HEK293 (cell line): ENCODE measurements around the gene GNG14.

Source experiments
- CTCF ChIA-PET: fragments of 350-600 bp; formaldehyde crosslinking; extraction: SDS; loops from one replicate; lab custom pipeline; 2021; ENCODE audit warnings: antibody characterized with exemption; lab: Yijun Ruan, JAX
- POLR2A ChIA-PET: fragments of 300-600 bp; formaldehyde crosslinking; extraction: SDS; loops from one replicate; lab custom pipeline; 2020; ENCODE audit warnings: antibody characterized with exemption, inconsistent platforms; lab: Yijun Ruan, JAX
- H3K27ac ChIP-seq: fragments of 200-500 bp; sonication (Bioruptor generic); 2 replicates; pipeline ENCODE4 v1.5.1; 2014; ENCODE audit warnings: low read depth, low read length, control low read depth, inconsistent platforms; ENCODE audit errors: extremely low read depth
- H3K36me3 ChIP-seq, 2 experiments: fragments of 200-500 bp in 1 of 2; sonication (Bioruptor generic) in 1 of 2; 1 replicate in 1 of 2; 2 replicates in 1 of 2; pipeline ENCODE4 v1.5.1; 2014 to 2017; ENCODE audit warnings: inconsistent platforms in 2 of 2, low read length in 2 of 2; ENCODE audit not compliant: control insufficient read depth in 2 of 2, insufficient read depth in 1 of 2
- H3K4me1 ChIP-seq: fragments of 200-500 bp; sonication (Bioruptor generic); 2 replicates; pipeline ENCODE4 v1.5.1; 2014; ENCODE audit warnings: mild to moderate bottlenecking, low read length, inconsistent platforms; ENCODE audit not compliant: control insufficient read depth, insufficient read depth
- H3K4me3 ChIP-seq: 2 replicates; pipeline ENCODE4 v1.5.1; 2011; ENCODE audit warnings: low read depth, mild to moderate bottlenecking, control low read depth, low read length, moderate library complexity
- H3K9me3 ChIP-seq: fragments of 200-500 bp; sonication (Bioruptor generic); 2 replicates; pipeline ENCODE4 v1.5.1; 2014; ENCODE audit warnings: low read depth, low read length, inconsistent platforms; ENCODE audit not compliant: control insufficient read depth, insufficient read depth
- AEBP2 ChIP-seq: fragments of 450-650 bp; formaldehyde crosslinking; IDR thresholded peaks from 2 replicates; pipeline ENCODE4 v1.5.1; 2016; ENCODE audit warnings: missing biosample characterization, missing genetic modification characterization, borderline replicate concordance
- EGR2 ChIP-seq: fragments of 450-650 bp; formaldehyde crosslinking; IDR thresholded peaks from 2 replicates; pipeline ENCODE4 v1.5.1; 2016; ENCODE audit warnings: low read depth, missing biosample characterization, missing genetic modification characterization
- GLI4 ChIP-seq: fragments of 450-650 bp; formaldehyde crosslinking; IDR thresholded peaks from 2 replicates; pipeline ENCODE4 v1.5.1; 2016; ENCODE audit warnings: missing biosample characterization, missing genetic modification characterization
- GLIS1 ChIP-seq: fragments of 450-650 bp; formaldehyde crosslinking; IDR thresholded peaks from 2 replicates; pipeline ENCODE4 v1.5.1; 2016; ENCODE audit warnings: missing biosample characterization, missing genetic modification characterization
- PATZ1 ChIP-seq: fragments of 450-650 bp; formaldehyde crosslinking; IDR thresholded peaks from 2 replicates; pipeline ENCODE4 v1.5.1; 2016; ENCODE audit warnings: missing biosample characterization, missing genetic modification characterization
- PBX3 ChIP-seq: sonication (generic); formaldehyde crosslinking; IDR thresholded peaks from 2 replicates; pipeline ENCODE4 v1.8.1; 2022; ENCODE audit warnings: mild to moderate bottlenecking, moderate library complexity, missing genetic modification reagents
- SP2 ChIP-seq: fragments of 450-650 bp; formaldehyde crosslinking; IDR thresholded peaks from 2 replicates; pipeline ENCODE4 v1.5.1; 2016; ENCODE audit warnings: missing biosample characterization, missing genetic modification characterization
- TCF7L2 ChIP-seq: IDR thresholded peaks from 2 replicates; pipeline ENCODE4 v1.6.1; 2011; ENCODE audit warnings: low read depth, mild to moderate bottlenecking, inconsistent platforms, low read length, moderate library complexity, borderline replicate concordance
- YY2 ChIP-seq: fragments of 450-650 bp; formaldehyde crosslinking; IDR thresholded peaks from 2 replicates; pipeline ENCODE4 v1.5.1; 2016; ENCODE audit warnings: missing biosample characterization, missing genetic modification characterization
- ZFP69B ChIP-seq: fragments of 450-650 bp; formaldehyde crosslinking; IDR thresholded peaks from 2 replicates; pipeline ENCODE4 v1.5.1; 2016; ENCODE audit warnings: missing biosample characterization, missing genetic modification characterization
- ZNF10 ChIP-seq: fragments of 450-650 bp; formaldehyde crosslinking; IDR thresholded peaks from 2 replicates; pipeline ENCODE4 v1.5.1; 2017; ENCODE audit warnings: missing biosample characterization, missing genetic modification characterization
- ZNF132 ChIP-seq: fragments of 450-650 bp; formaldehyde crosslinking; IDR thresholded peaks from 2 replicates; pipeline ENCODE4 v1.5.1; 2017; ENCODE audit warnings: missing biosample characterization, missing genetic modification characterization, borderline replicate concordance
- ZNF18 ChIP-seq: fragments of 450-650 bp; formaldehyde crosslinking; IDR thresholded peaks from 2 replicates; pipeline ENCODE4 v1.5.1; 2016; ENCODE audit warnings: missing biosample characterization, missing genetic modification characterization
- ZNF184 ChIP-seq: fragments of 450-650 bp; IDR thresholded peaks from 2 replicates; pipeline ENCODE4 v1.5.1; 2018; ENCODE audit warnings: missing biosample characterization, mild to moderate bottlenecking, missing genetic modification characterization
- ZNF274 ChIP-seq, 2 experiments: fragments of 200-500 bp in 1 of 2; fragments of 450-650 bp in 1 of 2; sonication (Bioruptor generic) in 1 of 2; formaldehyde crosslinking in 1 of 2; IDR thresholded peaks; 2 replicates each; pipeline versions ENCODE4 v1.5.1 to v1.6.1; 2014 to 2016; ENCODE audit warnings: borderline replicate concordance in 1 of 2, inconsistent platforms in 1 of 2, low read length in 1 of 2, missing biosample characterization in 1 of 2, missing genetic modification characterization in 1 of 2
- ZNF324 ChIP-seq: fragments of 450-650 bp; formaldehyde crosslinking; IDR thresholded peaks from 2 replicates; pipeline ENCODE4 v1.5.1; 2016; ENCODE audit warnings: missing biosample characterization, missing genetic modification characterization
- ZNF394 ChIP-seq: fragments of 450-650 bp; formaldehyde crosslinking; IDR thresholded peaks from 2 replicates; pipeline ENCODE4 v1.5.1; 2016; ENCODE audit warnings: missing biosample characterization, missing genetic modification characterization, mild to moderate bottlenecking, moderate library complexity, borderline replicate concordance
- ZNF548 ChIP-seq: fragments of 450-650 bp; formaldehyde crosslinking; IDR thresholded peaks from 2 replicates; pipeline ENCODE4 v1.5.1; 2016; ENCODE audit warnings: missing biosample characterization, missing genetic modification characterization
- ZNF558 ChIP-seq: fragments of 450-650 bp; formaldehyde crosslinking; IDR thresholded peaks from 2 replicates; pipeline ENCODE4 v1.5.1; 2016; ENCODE audit warnings: missing biosample characterization, missing genetic modification characterization
- ZNF645 ChIP-seq: fragments of 450-650 bp; formaldehyde crosslinking; IDR thresholded peaks from 2 replicates; pipeline ENCODE4; 2016; ENCODE audit warnings: missing biosample characterization, missing genetic modification characterization
- ZNF830 ChIP-seq: fragments of 450-650 bp; IDR thresholded peaks from 2 replicates; pipeline ENCODE4 v1.5.0; 2018; ENCODE audit warnings: missing biosample characterization, missing genetic modification characterization, low read depth, mild to moderate bottlenecking, moderate library complexity
- ZNF843 ChIP-seq: fragments of 450-650 bp; formaldehyde crosslinking; IDR thresholded peaks from 2 replicates; pipeline ENCODE4 v1.5.1; 2016; ENCODE audit warnings: missing biosample characterization, missing genetic modification characterization
- ZSCAN5A ChIP-seq: fragments of 450-650 bp; formaldehyde crosslinking; IDR thresholded peaks from 2 replicates; pipeline ENCODE4 v1.5.1; 2016; ENCODE audit warnings: missing biosample characterization, missing genetic modification characterization

GNG14 gene

GRCh38 chr19:12701596-12702282 is 13.9 kb downstream of the GNG14 start (continued):
- no peak for TF ChIP-seq ZNF394 (tag by site-specific recombination)
- TF ChIP-seq YY2 (tag by site-specific recombination), result no peak
- no peak for TF ChIP-seq ZNF548 (tag by site-specific recombination)
- no peak for TF ChIP-seq ZNF274 (IDR thresholded peaks at IDR 0.05; ENCODE audit: low read length)
- no peak for TF ChIP-seq ZNF274 (tag by site-specific recombination; IDR thresholded peaks at IDR 0.05; ENCODE audit: borderline replicate concordance)
- TF ChIP-seq EGR2 (tag by site-specific recombination), result peak; percentile 79

GRCh38 chr19:12703046-12703445 is 15.2 kb downstream of the GNG14 start:
- TF ChIP-seq GLIS1 (tag by site-specific recombination) (peak; percentile 45; the same call in 1 of the 2 replicates), ZNF394 (tag by site-specific recombination) (no peak), ZFP69B (no peak), ZNF10 (tag by site-specific recombination) (no peak), PATZ1 (tag by site-specific recombination) (peak; percentile 22; the same call in 1 of the 2 replicates), SP2 (tag by site-specific recombination) (peak; percentile 72)
- H3K9me3 ChIP-seq, result no peaks in the 10 kb centered on the region
- no peaks in the 10 kb centered on the region for H3K4me1 ChIP-seq
- H3K27ac ChIP-seq, result no peak overlapping the region
- no peak overlapping the region for H3K4me3 ChIP-seq
- H3K36me3 ChIP-seq, result peaks cover 49 to 94% of the 10 kb centered on the region in 2 experiments
- ChIA-PET CTCF (interaction anchor here (1.0 kb wide), 1 partner anchor 54 kb away, joined by 3 read pairs; no protein-coding TSS in a partner anchor), POLR2A (interaction anchor here (0.5 to 1.4 kb wide), 3 partner anchors 20 to 1420 kb away, joined by 3 to 16 read pairs (median 4); no protein-coding TSS in a partner anchor)

GRCh38 chr19:12705169-12705568 is 17.4 kb downstream of the GNG14 start:
- ChIA-PET CTCF (no interaction called here), POLR2A (no interaction called here)
- H3K36me3 ChIP-seq, result peaks cover 61 to 96% of the 10 kb centered on the region in 2 experiments
- no peak overlapping the region for H3K4me3 ChIP-seq
- no peaks in the 10 kb centered on the region for H3K4me1 ChIP-seq
- H3K9me3 ChIP-seq, result no peaks in the 10 kb centered on the region
- H3K27ac ChIP-seq, result no peak overlapping the region
- TF ChIP-seq ZNF830 (tag by site-specific recombination), result no peak
- no peak for TF ChIP-seq ZNF324 (tag by site-specific recombination)
- TF ChIP-seq GLI4, result no peak
- TF ChIP-seq TCF7L2, result no peak
- no peak for TF ChIP-seq ZSCAN5A
- no peak for TF ChIP-seq ZNF645 (tag by site-specific recombination)
- TF ChIP-seq PBX3 (CRISPR knock-in tag), result no peak
- no peak for TF ChIP-seq ZNF843
- no peak for TF ChIP-seq ZNF132 (tag by site-specific recombination)
- TF ChIP-seq ZNF184 (tag by site-specific recombination), result no peak
- TF ChIP-seq ZNF558, result no peak
- TF ChIP-seq ZNF18 (tag by site-specific recombination), result no peak
- no peak for TF ChIP-seq AEBP2
